IPS DF 19.7 (cell line): ENCODE results near the gene VSIR.

Experiments used
- DNase-seq: peaks from one replicate; pipeline ENCODE4 v3.0.0-alpha.2; 2013; ENCODE audit warnings: low read depth, low spot score

The VSIR gene

GRCh38 chr10:71747039-71747531, 26.2 kb downstream of the VSIR start:
- DNase-seq = no peak

GRCh38 chr10:71746344-71747037, 26.8 kb downstream of the VSIR start:
- no peak for DNase-seq

- no peak for DNase-seq
These were observed 27.6 kb downstream of the VSIR start for GRCh38 chr10:71745664-71746250.

GRCh38 chr10:71744897-71745663, 28.2 kb downstream of the VSIR start:
- DNase-seq = no peak

- DNase-seq = no peak
These were observed 29.5 kb downstream of the VSIR start for GRCh38 chr10:71743866-71744265.

- DNase-seq = no peak
These were observed 30.1 kb downstream of the VSIR start for GRCh38 chr10:71743089-71743838.

- no peak for DNase-seq
These were observed 30.8 kb downstream of the VSIR start for GRCh38 chr10:71742301-71743088.

- DNase-seq = no peak
These were observed 31.6 kb downstream of the VSIR start for GRCh38 chr10:71741671-71742070.

- no peak for DNase-seq
These were observed 32.3 kb downstream of the VSIR start for GRCh38 chr10:71741029-71741428.

GRCh38 chr10:71740069-71740653, 33.2 kb downstream of the VSIR start:
- DNase-seq = no peak

GRCh38 chr10:71739358-71739900, 33.9 kb downstream of the VSIR start:
- no peak for DNase-seq

GRCh38 chr10:71737834-71738197, 35.5 kb downstream of the VSIR start:
- DNase-seq = no peak

- DNase-seq = no peak
These were observed 36.1 kb downstream of the VSIR start for GRCh38 chr10:71737001-71737833.

- DNase-seq = no peak
These were observed 36.8 kb downstream of the VSIR start for GRCh38 chr10:71736570-71736952.

- DNase-seq = no peak
These were observed 37.4 kb downstream of the VSIR start for GRCh38 chr10:71735709-71736569.

GRCh38 chr10:71734797-71735196, 38.5 kb downstream of the VSIR start:
- DNase-seq = no peak

GRCh38 chr10:71731791-71732190, 41.5 kb downstream of the VSIR start:
- no peak for DNase-seq

GRCh38 chr10:71729161-71729636, 44.1 kb downstream of the VSIR start:
- no peak for DNase-seq
